ENCODE data around the gene DTNBP1.
A peak's percentile ranks its signal among the peaks of the same experiment; 100 is the strongest.

The DTNBP1 gene

DNA sequence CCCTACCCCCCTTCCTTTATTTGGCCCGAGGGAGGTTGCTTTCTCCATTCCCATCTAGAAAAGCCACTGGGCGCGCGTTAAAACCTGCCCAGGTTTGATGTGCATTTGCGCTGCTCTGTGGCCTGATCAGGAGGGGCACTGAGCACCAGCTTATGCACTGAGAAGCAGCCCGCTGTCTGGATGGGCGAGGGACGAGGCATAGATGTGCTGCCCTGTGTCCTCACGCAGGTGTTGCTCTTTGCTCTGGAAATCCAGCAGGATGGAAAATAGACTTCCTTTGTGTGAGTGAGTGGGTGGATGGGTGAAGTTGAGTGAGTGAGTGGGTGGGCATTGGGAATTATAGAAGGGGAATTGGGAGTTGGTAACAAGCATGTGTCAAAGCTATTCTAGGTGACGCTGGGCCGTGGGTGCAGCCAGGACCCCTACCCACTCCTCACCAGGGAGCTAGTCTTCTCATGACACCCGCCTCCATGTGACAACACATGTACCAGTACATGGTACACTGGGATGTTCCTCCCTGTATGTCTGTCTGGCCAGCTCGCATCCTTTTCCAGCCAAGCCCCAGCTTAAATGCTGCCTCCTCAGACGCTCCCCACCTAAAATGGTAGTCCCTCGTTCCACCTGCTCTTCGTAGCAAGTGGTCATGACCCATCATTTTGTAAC is 162.6 kb downstream of the DTNBP1 start:
- DNase-seq = no peak

DNA sequence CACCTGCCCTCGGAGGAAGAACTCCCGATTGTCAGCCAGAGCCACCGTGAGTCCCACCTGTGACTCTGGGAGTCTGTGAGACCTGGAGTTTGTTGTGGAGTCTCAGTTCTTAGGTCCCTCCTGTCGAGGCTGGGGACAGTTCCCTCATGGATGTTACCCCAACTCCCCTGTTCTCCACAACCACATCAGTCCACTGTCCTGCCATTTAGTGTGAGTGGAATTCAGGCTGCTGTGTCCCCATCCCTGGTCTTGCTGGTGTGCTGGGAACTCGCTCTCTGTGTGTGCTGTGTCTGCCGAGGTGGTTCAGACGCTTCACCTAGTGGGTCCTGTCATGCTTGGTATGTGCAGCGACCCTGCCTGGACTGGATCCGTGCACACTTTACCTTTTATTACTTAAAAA is 163.2 kb downstream of the DTNBP1 start:
- no peak for DNase-seq

DNA sequence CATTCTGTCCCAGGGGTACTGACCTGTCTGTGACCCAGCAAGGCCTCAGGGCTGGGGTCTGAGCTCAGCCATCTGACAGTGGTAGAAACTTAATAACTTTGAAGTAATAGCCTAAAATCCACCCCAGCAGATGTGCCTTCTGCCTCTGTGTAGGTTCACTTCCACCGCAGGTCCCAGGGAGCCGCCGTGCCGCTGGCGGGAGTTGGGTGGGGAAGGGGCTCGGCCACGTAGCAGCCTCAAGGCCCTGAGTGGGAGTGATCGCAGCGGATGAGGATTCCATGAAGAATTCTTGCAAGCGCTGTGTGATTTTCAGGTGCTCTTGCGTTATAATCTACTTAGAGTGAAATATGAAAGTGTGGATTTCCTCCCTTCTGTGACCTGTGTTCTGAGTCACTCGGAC is 163.7 kb downstream of the DTNBP1 start:
- DNase-seq = no peak

DNA sequence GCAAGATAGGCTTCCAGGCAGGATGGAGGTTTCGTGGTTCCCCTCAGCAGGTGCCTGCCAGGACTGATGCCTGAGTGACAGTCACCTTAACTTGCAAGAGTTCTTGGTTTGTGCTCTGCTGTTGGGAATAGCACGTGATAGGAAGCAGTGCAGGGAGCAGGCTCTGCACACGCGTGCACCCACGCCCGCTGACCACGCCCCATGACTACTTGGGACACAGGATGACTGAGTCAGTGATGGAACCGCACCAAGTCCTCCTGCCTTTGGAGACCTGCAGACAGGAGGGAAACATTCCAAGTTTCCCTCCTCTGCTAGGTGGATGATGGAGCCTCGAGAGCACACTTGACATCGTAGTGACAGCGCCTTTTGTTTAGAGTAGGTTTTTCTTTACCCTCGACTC is 164.2 kb downstream of the DTNBP1 start:
- no peak for DNase-seq

DNA sequence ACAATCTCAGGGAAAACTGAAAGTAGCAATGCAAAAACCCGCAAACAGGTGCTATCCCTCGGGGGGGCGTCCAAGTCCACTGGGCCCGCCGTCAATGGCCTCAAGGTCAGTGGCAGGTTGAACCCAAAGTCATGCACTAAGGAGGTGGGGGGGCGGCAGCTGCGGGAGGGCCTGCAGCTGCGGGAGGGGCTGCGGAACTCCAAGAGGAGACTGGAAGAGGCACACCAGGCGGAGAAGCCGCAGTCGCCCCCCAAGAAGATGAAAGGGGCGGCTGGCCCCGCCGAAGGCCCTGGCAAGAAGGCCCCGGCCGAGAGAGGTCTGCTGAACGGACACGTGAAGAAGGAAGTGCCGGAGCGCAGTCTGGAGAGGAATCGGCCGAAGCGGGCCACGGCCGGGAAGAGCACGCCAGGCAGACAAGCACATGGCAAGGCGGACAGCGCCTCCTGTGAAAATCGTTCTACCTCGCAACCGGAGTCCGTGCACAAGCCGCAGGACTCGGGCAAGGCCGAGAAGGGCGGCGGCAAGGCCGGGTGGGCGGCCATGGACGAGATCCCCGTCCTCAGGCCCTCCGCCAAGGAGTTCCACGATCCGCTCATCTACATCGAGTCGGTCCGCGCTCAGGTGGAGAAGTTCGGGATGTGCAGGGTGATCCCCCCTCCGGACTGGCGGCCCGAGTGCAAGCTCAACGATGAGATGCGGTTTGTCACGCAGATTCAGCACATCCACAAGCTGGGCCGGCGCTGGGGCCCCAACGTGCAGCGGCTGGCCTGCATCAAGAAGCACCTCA is 166.3 kb downstream of the DTNBP1 start:
- no peak for DNase-seq

DNA sequence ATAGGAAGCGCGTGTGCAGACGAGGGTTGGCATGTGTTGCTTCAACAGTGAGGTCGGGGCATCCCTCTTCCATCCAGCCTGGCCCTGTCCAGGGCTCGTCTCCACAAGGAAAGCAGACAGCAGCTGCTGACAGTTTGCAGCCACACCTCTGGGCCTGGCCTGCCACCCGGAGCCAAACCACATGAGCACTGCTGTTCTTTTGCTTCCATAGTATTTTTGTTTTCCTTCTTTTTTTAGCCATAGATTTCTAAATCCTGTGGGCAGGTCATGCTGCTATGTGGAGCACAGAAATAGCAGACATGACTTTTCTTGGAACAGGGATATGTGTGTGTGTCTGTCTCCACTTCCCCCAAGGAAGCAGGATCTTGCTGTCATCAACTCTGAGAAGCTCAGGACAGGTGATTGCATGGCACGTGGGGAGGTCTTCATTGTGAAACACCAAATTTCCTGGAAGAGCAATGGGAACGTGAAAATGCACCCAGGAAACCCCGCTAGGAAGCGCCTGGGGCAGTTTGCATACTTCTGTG is 167.4 kb downstream of the DTNBP1 start:
- no peak for DNase-seq

DNA sequence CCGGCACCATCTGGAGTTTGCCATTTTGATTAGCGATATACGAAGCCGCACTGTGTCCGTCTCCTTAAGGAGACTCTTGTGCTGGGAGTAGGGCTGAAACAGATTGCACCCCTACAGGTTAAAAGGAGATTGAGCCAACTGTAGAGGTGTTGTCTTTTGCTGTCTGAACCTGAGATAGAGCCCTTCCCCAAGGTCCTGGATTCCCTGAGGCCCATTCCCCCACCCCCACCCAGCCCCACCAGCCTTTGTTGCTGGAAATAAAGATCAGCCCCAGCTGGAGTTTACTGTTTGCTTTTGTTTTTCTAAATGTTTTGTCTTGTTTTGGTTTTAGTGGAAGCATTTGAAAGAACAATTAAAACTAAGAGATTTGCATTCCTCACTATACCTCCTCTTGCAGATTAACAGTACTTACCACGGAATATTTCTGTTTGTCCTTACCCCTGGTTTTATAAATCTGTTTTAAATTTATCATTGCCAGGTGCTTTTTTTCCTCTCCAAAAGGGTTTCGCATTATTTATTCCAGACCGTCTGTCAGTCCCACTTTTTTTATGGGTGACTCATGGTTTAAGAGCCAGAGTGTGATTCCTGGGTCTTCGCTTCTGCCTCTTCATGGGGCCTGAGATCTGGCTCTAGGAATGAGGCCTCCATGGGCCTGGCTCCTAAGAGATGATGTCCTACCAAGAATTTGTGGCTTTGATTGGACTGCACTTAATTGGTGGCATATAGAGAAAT is 169.2 kb downstream of the DTNBP1 start:
- DNase-seq = no peak

DNA sequence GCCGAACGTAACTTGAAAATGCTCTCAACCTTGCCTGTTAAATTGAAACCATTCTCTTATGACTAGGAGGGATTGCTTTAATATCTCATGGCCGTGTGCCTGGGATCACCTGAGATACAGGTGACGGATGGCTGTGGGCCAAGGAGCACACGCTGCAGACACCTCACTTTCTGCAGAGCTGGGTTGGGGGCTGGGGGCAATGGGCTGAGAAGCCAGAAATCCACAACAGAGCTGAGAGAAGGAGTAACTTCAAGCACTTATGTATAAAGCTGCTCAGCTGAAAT is 170.9 kb downstream of the DTNBP1 start:
- no peak for DNase-seq

DNA sequence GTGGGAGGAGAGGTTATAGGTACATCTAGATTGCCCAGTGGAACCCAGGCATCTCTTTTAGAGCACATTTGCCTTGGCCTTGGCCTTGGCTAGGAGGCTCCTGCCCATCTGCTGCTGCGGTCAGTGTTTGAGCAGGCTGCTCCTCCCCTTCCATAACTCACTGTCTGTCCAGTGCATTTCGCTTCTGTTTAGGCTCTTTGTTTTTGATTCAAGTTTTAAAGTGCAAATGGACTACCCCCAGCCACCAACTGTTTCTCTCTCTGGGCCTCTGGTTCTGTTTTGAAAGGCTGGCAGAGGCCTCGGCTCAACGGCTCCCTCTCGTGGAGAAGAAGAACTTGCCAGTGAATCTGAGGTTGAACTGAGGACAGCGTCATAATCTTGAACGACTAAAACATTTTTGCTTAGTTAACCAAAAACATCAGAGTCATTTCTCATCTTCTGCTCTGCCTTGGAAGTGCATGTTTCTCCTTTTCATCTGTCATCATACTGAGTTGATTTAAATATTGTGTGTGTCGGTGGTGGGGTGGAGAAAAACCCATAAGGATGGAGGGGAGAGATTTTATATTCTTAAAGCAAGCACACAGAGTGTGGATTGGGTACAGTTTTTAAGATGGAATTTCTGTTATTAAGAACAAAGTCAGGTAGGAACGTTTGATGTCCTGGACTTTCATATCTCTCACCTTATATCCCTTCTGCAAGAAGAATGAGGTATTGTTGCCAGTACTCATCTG is 171.4 kb downstream of the DTNBP1 start:
- peak; percentile 57 for DNase-seq

DNA sequence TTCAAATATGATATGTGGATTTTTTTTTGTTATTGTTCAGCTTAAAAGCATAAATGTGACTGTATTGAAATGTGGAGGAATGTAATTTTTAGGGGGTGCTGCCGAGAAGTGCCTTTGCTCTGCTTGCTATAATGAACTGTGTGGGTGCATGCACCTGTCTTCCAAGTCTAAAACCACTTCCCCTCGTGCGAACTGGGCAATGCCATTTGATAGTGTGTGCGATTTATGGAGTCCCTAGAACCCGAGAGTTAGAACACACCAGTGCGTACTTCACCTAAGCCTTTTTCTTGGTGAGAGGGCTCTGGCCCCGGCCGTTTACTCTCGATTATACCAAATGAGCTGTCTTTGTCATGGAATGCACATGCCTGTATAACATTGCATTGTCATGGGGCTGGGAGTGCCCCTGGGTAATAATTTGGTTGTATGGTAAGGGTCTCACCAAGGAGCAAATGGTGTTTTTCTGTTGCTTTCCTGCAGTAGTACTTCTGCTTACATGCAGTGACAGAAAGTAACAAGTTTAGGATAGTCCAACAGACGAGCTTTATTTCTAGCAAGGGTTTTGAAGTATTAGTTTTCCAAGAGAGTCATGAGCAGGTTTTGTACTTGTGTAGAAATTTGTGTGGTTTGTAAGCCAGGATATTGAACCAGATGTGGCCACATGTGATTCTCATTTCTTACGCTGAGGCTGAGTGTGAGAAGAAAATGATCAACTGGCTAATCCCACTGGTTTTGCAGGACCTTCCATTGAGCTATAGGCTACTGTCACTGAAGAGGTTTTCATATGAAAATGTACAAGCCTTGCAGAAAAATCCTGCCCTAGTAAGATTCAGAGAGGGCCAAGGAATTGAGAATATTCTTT is 172.4 kb downstream of the DTNBP1 start:
- no peak for DNase-seq

DNA sequence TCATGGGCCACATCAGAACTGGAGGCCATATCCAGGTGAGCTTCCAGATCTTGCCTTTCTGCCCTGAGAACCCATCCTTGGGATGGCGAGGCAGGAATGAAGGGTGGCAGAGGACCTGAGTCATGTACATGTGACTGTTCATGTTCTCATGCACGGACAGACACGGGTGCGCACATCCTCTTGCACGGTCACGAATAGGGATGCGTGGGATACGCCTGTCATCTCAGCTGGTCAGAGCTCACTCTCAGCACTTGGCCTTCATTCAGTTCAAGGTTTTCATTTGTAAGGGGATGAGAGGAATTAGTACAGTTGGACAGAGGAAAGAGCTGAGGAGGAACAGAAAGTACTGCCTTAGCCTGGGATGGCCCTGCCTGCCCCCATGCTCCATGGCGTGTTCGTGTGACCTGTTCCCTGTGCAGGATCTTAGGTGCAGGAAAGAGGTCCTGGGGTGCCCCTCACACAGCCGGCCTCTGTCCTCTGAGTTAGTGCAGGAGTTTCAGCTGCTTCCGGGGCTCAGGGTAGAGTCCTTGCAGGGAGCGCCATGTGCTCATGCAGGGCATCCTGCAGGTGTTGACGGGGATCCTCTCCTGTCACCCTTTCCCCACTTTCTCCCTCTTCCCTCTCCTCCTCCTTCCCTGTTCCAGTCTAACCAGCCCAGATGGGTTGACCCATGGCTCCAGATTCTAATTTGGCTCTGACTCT is 173.4 kb downstream of the DTNBP1 start:
- DNase-seq = no peak

DNA sequence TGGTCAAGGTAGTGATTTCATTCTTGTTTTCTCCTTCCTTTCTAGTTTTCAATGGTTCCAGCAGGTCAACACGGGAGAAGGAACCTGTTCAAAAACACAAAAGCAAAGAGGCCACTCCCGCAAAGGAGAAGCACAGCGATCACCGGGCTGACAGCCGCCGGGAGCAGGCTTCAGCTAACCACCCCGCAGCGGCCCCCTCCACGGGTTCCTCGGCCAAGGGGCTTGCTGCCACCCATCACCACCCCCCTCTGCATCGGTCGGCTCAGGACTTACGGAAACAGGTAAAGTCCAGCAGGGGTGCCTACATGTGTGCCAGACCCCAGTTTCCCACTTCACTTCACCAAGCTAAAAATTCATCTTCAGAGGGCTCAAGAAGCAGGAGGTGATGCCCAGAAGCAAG is 175.6 kb downstream of the DTNBP1 start:
- no peak for DNase-seq

DNA sequence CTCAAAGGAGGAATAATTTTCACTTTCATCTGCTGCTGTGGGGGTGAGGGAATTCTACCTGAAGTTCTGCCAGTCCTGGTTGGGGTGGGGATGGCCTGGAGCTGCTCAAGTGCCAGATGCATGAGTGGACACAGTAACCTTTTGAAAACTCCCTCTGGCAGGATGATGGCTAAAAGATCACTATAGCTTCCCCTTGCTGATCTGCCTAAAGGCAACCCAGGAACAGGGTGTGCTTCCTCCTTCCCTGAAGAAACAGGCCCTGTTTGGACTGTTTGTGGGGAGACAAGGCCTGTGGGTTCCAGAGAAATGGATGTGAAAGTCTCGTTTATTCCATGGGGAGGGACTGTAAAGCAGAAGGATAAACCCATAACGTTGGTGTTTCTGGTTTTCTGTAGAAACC is 176.9 kb downstream of the DTNBP1 start:
- no peak for DNase-seq

DNA sequence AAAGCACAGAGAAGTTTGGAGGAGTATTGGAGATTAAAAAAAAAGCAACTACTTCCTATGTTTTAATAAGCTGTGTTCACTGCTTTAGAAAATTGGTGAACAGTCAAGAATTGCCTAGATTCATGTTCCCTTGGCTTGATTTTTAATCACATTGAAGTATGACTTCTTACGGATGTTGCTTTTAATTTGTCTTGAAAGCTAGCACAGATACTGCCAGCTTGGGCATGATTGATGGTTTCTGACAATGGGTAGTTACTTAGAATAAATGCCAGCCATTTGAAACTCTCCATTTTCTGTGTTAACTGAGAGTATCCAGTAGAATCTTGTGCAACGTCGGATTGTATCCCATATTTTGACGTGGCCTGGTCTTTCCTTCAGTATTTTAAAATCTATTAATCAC is 178.0 kb downstream of the DTNBP1 start:
- DNase-seq = no peak

DNA sequence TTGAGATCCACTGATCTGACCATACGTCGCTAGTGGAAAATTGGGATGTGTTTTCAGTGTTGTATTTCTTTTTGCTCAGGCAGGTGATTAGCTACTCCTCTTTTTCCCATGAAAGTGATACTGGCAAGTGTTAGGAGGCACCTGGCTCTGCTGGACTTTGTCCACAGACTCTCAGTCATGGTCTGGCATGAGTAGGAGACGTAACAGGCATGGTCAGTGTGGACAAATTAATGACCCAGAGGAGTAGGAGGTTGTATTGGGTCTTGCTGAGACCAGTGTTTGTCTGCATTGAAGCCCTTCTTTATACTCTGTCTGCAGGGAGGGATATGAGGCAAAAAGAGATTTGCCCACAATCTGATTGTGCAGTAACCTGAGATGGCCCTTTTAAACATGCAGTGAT is 178.7 kb downstream of the DTNBP1 start:
- no peak for DNase-seq

DNA sequence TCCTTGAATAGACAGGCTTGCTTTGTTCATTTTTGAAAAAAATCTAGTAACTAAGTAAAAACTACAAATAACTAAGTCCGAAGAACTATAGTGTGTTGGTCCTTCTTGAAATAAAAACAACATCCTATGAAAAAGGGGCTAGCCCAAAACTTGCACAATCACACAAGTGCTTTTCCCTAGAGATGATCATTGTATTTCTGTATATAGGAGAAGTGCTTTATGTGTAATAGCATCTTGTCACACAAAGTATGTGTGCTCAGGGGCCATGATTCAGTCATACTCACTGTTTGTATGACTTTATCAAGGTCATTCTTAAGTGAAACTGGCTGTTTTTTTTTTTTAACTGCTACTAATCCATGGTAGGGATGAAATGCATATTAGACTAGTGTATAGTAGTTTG is 179.8 kb downstream of the DTNBP1 start:
- DNase-seq = no peak

DNA sequence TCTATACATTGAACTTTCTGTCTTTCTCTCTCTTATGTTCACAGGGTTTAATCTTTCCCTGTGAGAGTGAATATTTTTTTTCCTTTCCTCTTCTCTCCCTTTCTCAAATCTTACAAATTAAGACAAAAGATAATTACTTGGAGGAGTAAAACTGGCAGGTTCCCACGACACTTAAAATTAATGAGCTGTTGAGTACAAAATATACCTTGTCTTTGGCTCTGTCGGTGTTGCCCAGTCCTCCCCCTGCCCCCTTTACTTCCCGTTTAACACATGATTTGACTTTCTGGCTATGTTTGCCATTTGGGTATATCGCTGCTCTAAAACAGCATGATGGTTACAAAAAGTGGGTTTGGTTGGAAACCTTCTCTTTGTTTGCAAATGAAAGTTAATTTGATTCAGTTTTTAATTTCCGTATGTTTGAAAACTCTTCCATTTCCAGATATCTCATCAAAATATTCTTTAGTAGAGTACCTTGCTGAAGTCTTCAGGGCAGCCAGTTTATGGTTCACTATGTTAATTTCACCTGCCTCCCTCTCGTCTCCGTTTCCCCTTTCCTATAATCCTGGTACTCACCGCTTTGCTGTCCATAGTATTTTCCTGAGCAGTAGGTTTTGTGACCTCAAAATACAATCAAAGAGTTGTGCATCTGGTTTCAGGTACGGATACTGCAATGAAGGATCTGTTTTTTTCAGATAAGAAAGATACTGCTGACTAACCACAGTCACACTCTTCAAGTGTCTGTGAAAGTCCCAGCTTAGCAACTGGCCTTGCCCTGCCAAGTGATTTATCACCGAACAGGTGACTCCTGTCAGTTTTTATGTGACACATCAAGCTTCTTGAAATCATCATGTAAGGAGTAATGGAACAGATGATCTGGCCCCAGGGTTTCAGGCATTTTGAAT is 181.2 kb downstream of the DTNBP1 start:
- DNase-seq = no peak

DNA sequence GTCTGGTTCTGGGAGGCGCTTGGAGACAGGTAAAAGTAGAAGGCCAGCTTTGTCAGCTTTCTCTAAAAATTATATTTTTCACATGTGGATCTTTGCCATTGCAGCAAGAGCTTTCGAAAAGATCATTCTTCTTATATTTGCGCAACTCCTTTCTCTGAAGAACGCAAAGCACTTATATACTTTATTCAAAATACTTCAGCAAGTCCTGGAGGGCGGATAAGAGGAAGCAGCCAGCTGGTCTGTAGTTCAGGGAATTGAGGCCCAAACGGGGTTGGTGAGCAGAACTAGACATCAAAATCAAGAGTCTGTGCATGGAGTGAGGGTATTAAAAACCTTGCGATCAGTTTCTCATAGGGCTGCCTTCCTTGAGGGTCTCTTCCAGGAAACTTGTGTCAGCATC is 182.3 kb downstream of the DTNBP1 start:
- no peak for DNase-seq

DNA sequence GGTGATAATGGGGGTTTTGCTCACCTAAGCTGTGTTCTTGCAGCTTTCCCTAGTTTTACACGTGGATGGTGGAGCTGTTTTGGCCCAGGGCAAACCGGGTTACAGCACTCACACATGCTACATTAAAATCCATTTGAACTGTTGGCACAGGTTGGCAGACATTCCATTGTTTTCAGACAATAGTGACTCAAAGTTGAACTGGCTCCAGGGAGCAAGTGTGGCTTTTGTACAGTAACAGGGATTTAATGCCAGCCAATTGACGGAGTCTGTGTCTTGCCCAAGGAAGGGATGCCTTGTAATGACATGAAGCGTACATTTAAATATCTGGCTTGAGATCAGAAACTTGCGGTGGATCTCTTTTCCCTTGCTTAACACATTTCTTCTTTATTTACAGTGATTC is 183.1 kb downstream of the DTNBP1 start:
- no peak for DNase-seq

DNA sequence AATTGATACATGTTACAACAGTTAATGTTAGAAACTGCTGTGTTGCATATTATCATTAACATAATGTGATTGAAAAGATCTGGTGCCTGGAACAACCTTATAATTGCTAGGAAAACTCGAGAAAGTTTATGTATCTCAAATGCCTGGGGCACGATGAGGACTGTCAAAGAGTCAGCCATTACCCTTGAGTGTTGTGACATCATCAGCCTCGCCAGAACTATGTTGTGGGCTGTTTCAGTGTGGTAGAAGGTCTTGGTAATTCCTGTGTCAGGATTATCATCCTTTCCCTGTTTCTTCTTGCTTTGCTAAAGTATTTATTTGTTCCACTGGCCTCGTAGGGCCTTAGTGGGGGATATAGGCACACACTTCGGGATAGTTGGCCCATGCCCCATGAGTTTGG is 185.1 kb downstream of the DTNBP1 start:
- DNase-seq = no peak

Measured in stimulated activated naive CD4-positive, alpha-beta T cell treated with Interleukin-2 at 50 U/mL for 16 hours (primary cell).